Endometrial microvascular endothelial cells (primary cell): ENCODE results near the gene FBXO11. TPM values are rescaled to one million over a fixed set of nuclear protein-coding genes. Genes with fewer than 3 reads are reported as not detected.

ENCODE experiments used
- in situ Hi-C: cut with HindIII; loops from 2 replicates; pipeline ENCODE4 v1.10.0; 2017; ENCODE audit warnings: low sequenced_read_pairs, low pct_unique_long_range_greater_than_20kb; ENCODE audit errors: inconsistent ontology term
- total RNA-seq: library from RNA; depleted of rRNA; stranded (reverse); fragments of >200 nt; gene quantifications from one replicate; pipeline ENCODE4 v1.2.3, GENCODE V29; 2015; ENCODE audit errors: inconsistent ontology term

Gene FBXO11
- total RNA-seq, 1 donor from 2014 or later = 45.9 TPM

DNA sequence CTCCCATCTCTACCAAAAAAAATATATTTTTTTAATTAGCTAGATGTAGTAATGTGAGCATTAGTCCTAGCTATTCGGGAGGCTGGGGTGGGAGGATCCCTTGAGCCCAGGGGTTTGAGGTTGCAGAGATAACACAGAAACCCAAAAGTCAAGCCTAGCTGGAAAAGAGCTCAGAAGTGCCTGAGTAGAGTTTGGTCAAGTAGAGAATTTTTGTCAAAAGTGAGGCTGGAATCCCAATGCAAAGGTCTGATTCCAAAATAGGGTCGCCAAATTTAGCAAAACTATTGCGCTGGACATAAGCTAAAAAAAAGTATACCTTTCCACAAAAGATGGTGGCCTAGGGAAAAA is 138.8 kb downstream of the FBXO11 start:
- in situ Hi-C loops = no loop called here

DNA sequence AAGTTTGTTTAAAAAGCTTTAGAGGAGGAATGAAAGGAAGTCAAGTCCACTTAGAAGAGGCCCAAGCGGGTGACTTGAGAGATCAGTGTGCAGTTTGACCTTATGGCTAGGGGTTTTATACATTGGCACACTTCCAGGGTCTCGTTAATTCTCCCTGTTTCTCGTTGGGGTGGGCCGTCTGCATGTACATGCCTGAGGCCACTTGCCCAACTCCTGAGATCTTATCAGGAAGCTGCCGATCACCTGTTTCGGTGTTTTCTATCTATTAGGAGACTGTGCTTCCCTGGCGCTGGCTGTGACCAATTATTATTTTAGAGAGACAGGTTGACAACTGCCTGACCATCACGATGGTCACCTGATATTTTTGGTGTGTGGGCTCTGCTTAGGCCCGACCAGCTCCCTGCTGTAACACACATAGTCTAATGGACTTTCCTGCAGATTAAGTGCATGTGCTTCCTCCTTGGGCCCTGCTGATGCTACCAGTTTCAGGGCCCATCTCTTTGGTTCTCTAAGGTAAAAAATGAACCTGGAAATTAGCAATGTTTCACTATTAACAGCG is 154.4 kb downstream of the FBXO11 start:
- in situ Hi-C loops = no loop called here

DNA sequence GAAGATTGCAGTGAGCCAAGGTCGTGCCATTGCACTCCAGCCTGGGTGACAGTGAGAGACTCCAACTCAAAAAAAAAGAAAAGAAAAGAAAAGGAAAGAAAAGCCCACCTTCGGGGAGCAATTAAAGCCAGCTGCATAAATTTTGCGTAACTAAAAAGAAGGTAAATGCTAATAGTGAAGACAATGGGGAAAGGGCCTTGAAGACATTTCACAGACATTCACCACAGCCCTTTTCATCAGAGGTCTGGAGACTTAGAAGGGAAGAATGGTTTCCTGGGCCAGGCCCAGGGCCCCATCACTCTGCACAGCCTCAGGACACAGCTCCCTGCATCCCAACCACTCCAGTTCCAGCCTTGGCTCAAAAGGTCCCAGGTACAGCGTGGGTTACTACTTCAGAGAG is 158.4 kb downstream of the FBXO11 start:
- in situ Hi-C loops = no loop called here

- in situ Hi-C loops = no loop called here
Observed at GRCh38 chr2:47744074-47744473, 162.2 kb downstream of the FBXO11 start.

DNA sequence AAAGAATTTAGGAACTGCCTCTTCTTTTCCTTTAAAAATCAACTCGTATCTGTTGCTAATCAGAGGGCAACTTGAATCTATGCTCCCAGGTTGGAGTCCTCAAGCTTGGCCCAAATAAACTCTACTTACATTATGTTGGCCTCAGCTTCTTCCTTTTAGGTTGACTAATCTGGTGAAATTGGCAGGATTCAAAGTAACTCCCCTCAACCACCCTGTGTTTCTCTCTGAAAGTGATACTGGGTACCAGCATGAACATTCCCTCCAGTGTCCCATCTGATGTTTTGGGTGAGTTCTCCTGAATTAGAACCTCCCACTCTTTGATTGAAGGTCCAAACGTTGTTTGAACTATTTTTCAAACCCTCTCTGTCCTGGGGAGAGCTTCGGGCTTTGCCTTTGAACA is 164.7 kb downstream of the FBXO11 start:
- in situ Hi-C loops = no loop called here

GRCh38 chr2:47741101-47741500 is 165.2 kb downstream of the FBXO11 start:
- in situ Hi-C loops = no loop called here

Other genes starting within 250 kb of the FBXO11 start
- gene MSH6, start 123.4 kb downstream of the FBXO11 start, total RNA-seq = 50.5 TPM